ENCODE measurements around the gene ITFG1. TPM values are rescaled to one million over a fixed set of nuclear protein-coding genes. Genes with fewer than 3 reads are reported as not detected.

The ITFG1 gene
- polyA plus RNA-seq, 3 donors: 28.9 to 62.5 (median 35.3) TPM

- no peak overlapping the region for H3K9ac ChIP-seq (ENCODE audit: insufficient read depth, low read length, poor library complexity, severe bottlenecking)
- intact Hi-C loops (cut with micrococcal nuclease): no loop called here
- peaks cover 8 to 18% of the 10 kb centered on the region in 2 donors for H3K36me3 ChIP-seq (replicated peaks in 1 of 2; ENCODE audit: control insufficient read depth in 1 of 2, insufficient read depth in 2 of 2, low read length in 2 of 2)
- no peak overlapping the region for H3K4me3 ChIP-seq (replicated peaks in 1 of 3; ENCODE audit: low read depth in 2 of 3, low read length in 3 of 3)
- Mint-ChIP-seq H3K36me3 (peaks cover 23 to 27% of the 10 kb centered on the region in 2 donors), H3K27ac (no peak overlapping the region), H3K27me3 (ENCODE audit: low read depth in 3 of 3) (no peaks in the 10 kb centered on the region), H3K9me3 (peaks cover 0 to 4% (median 0%) of the 10 kb centered on the region in 7 donors), H3K4me3 (no peak overlapping the region), H3K4me1 (peaks cover 12% of the 10 kb centered on the region)
- TF ChIP-seq CTCF (IDR thresholded peaks at IDR 0.05): no peak
- H3K79me2 ChIP-seq (ENCODE audit: insufficient read depth, low read length): peaks cover 82% of the 10 kb centered on the region
- H3K9me3 ChIP-seq (replicated peaks in 1 of 2; ENCODE audit: control insufficient read depth in 1 of 2, insufficient read depth in 1 of 2, low read length in 2 of 2): no peaks in the 10 kb centered on the region
- no CpG with 5 or more reads among the region's 1 CpG for WGBS (ENCODE audit: insufficient coverage)
- no peak overlapping the region for H2AFZ ChIP-seq (ENCODE audit: insufficient read depth, low read depth, low read length, poor library complexity, severe bottlenecking)
- peaks cover 45% of the 10 kb centered on the region for H4K20me1 ChIP-seq (ENCODE audit: insufficient read depth, low read length)
- no peak for DNase-seq
- no peak overlapping the region for H3K27ac ChIP-seq (ENCODE audit: low read depth in 1 of 2, low read length in 2 of 2)
- no peaks in the 10 kb centered on the region for H3K27me3 ChIP-seq (ENCODE audit: control insufficient read depth in 2 of 2, insufficient read depth in 2 of 2, low read length in 2 of 2)
- H3K4me2 ChIP-seq (replicated peaks; ENCODE audit: extremely low read depth, low read length, poor library complexity, severe bottlenecking): no peak overlapping the region
- H3K4me1 ChIP-seq (ENCODE audit: control insufficient read depth in 1 of 2, insufficient read depth in 2 of 2, low read length in 2 of 2): no peaks in the 10 kb centered on the region
Measured at GRCh38 chr16:47477679-47478078, 16.8 kb upstream of the ITFG1 start.

GRCh38 chr16:47476654-47477345 lies 15.9 kb upstream of the ITFG1 start:
- no peaks in the 10 kb centered on the region for H3K4me1 ChIP-seq (ENCODE audit: control insufficient read depth in 1 of 2, insufficient read depth in 2 of 2, low read length in 2 of 2)
- peak overlapping the region in 1 of 2 donors; percentile 16 for H3K27ac ChIP-seq (ENCODE audit: low read depth in 1 of 2, low read length in 2 of 2)
- intact Hi-C loops (cut with micrococcal nuclease): no loop called here
- no peak for TF ChIP-seq CTCF (IDR thresholded peaks at IDR 0.05)
- H3K79me2 ChIP-seq (ENCODE audit: insufficient read depth, low read length): peaks cover 87% of the 10 kb centered on the region
- DNase-seq: no peak
- H3K36me3 ChIP-seq (replicated peaks in 1 of 2; ENCODE audit: control insufficient read depth in 1 of 2, insufficient read depth in 2 of 2, low read length in 2 of 2): peaks cover 6 to 18% of the 10 kb centered on the region in 2 donors
- Mint-ChIP-seq H3K27me3 (ENCODE audit: low read depth in 3 of 3) (no peaks in the 10 kb centered on the region), H3K9me3 (peaks cover 0 to 4% (median 0%) of the 10 kb centered on the region in 7 donors), H3K4me3 (no peak overlapping the region), H3K36me3 (peaks cover 24 to 30% of the 10 kb centered on the region in 2 donors), H3K27ac (no peak overlapping the region), H3K4me1 (peaks cover 10% of the 10 kb centered on the region)
- H3K27me3 ChIP-seq (ENCODE audit: control insufficient read depth in 2 of 2, insufficient read depth in 2 of 2, low read length in 2 of 2): no peaks in the 10 kb centered on the region
- no peaks in the 10 kb centered on the region for H3K9me3 ChIP-seq (replicated peaks in 1 of 2; ENCODE audit: control insufficient read depth in 1 of 2, insufficient read depth in 1 of 2, low read length in 2 of 2)
- H3K9ac ChIP-seq (ENCODE audit: insufficient read depth, low read length, poor library complexity, severe bottlenecking): no peak overlapping the region
- H3K4me3 ChIP-seq (replicated peaks in 1 of 3; ENCODE audit: low read depth in 2 of 3, low read length in 3 of 3): no peak overlapping the region
- peaks cover 48% of the 10 kb centered on the region for H4K20me1 ChIP-seq (ENCODE audit: insufficient read depth, low read length)
- H3K4me2 ChIP-seq (replicated peaks; ENCODE audit: extremely low read depth, low read length, poor library complexity, severe bottlenecking): no peak overlapping the region
- no peak overlapping the region for H2AFZ ChIP-seq (ENCODE audit: insufficient read depth, low read depth, low read length, poor library complexity, severe bottlenecking)

Data from CD14-positive monocyte (primary cell).